Measurements from ENCODE around the gene ESCO1.
"Not testable (repeated sequence)": the region's sequence is repeated elsewhere in the genome, so short reads cannot be mapped to it uniquely, and the experiment has no call there.

The ESCO1 gene

DNA sequence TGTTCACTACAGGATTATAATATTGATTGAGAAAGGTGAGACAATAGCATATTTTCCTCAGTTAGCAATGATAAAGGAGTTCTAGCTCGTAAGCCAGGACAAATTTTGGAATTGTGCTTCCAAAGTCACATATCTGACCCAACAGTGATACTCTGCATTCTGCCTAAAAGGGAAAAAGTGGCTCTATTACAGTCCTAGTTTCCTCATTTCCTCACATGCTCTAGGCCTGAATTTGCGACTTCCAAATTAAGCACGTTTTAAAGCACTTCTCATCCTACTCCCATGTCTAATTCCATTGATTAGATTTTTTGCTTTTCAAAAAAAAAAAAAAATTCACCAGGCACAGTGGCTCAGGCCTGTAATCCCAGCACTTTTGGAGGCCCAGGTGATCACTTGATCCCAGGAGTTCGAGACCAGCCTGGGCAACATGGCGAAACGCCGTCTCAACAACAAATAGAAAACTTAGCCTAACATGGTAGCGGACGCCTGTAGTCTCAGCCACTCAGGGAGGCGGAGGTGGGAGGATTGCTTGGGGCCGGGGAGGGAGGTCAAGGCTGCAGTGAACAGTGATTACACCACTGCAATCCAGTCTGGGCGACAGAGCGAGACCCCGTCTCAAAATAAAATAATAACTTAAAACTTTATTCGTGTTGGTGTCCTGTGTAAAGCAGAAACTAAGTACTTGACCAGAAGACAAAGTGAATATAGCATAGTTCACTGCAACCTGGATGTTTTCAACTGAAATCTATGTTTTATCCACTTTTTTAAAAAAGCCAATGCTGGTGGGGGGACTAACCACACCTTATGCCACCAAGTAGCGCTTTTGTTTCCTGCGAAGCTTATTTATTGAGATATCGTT is 1.5 kb downstream of the ESCO1 start:
- peak overlapping the region; percentile 94 for H3K4me3 ChIP-seq (ENCODE audit: low read depth, low read length)
- TF ChIP-seq CTCF (IDR thresholded peaks at IDR 0.05; ENCODE audit: insufficient read depth, low read depth, low read length, missing control alignments), result no peak
- peak; percentile 74 for DNase-seq (ENCODE audit: low read depth)

- peak overlapping the region; percentile 94; the same call in 1 of the 2 replicates for H3K4me3 ChIP-seq (ENCODE audit: low read depth, low read length)
- DNase-seq (ENCODE audit: low read depth), result no peak
- no peak for TF ChIP-seq CTCF (IDR thresholded peaks at IDR 0.05; ENCODE audit: insufficient read depth, low read depth, low read length, missing control alignments)
Observed at GRCh38 chr18:21597620-21598019, 2.9 kb downstream of the ESCO1 start.

GRCh38 chr18:21593540-21594257 is 6.8 kb downstream of the ESCO1 start:
- H3K4me3 ChIP-seq (ENCODE audit: low read depth, low read length), result no peak overlapping the region
- DNase-seq (ENCODE audit: low read depth), result peak; percentile 40
- peak; percentile 17 for TF ChIP-seq CTCF (IDR thresholded peaks at IDR 0.05; ENCODE audit: insufficient read depth, low read depth, low read length, missing control alignments)

DNA sequence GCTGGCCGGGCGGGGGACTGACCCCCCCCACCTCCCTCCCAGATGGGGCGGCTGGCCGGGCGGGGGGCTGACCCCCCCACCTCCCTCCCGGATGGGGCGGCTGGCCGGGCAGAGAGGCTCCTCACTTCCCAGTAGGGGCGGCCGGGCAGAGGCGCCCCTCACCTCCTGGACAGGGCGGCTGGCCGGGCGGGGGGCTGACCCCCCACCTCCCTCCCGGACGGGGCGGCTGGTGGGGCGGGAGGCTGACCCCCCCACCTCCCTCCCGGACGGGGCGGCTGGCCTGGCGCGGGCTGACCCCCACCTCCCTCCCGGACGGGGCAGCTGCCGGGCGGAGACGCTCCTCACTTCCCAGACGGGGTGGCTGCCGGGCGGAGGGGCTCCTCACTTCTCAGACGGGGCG is 8.1 kb downstream of the ESCO1 start:
- H3K4me3 ChIP-seq (ENCODE audit: low read depth, low read length); DNase-seq (ENCODE audit: low read depth): not testable (repeated sequence)

DNA sequence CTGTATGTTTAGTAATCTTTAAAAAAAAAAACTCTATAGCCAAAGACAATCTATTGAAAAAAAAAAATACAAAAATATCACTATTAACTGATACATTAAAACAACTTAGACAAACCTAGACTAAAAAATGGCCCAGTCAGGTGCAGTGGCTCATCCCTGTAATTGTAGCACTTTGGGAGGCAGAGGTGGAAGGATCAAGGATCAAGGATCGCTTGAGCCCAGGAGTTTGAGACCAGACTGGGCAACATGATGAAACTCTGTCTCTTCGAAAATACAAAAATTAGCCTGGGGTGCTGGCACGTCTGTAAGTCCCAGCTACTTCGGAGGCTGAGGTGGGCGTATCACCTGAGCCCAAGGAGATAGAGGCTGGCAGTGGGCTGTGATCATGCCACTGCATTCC is 16.1 kb downstream of the ESCO1 start:
- no peak for TF ChIP-seq CTCF (IDR thresholded peaks at IDR 0.05; ENCODE audit: insufficient read depth, low read depth, low read length, missing control alignments)
- no peak for DNase-seq (ENCODE audit: low read depth)
- H3K4me3 ChIP-seq (ENCODE audit: low read depth, low read length), result no peak overlapping the region

- TF ChIP-seq CTCF (IDR thresholded peaks at IDR 0.05; ENCODE audit: insufficient read depth, low read depth, low read length, missing control alignments), result no peak
Observed at GRCh38 chr18:21575656-21576055, 24.8 kb downstream of the ESCO1 start.

GRCh38 chr18:21571772-21572171 is 28.7 kb downstream of the ESCO1 start:
- no peak for DNase-seq (ENCODE audit: low read depth)
- no peak overlapping the region for H3K4me3 ChIP-seq (ENCODE audit: low read depth, low read length)
- no peak for TF ChIP-seq CTCF (IDR thresholded peaks at IDR 0.05; ENCODE audit: insufficient read depth, low read depth, low read length, missing control alignments)

More at GRCh38 chr18:21575656-21576055, 24.8 kb downstream of the ESCO1 start:
- no peak overlapping the region for H3K4me3 ChIP-seq (ENCODE audit: low read depth, low read length)
- no peak for DNase-seq (ENCODE audit: low read depth)
